Duodenal mucosa (tissue), 2 donors: ENCODE results near the gene FOXG1.
A peak's percentile ranks its signal among the peaks of the same experiment; 100 is the strongest.

ENCODE experiments used
- H3K27ac ChIP-seq: one replicate; pipeline ENCODE4 v1.7.0; 2013; ENCODE audit warnings: low read depth, low read length
- H3K27me3 ChIP-seq, 2 donors: one replicate each; pipeline ENCODE4 v1.7.0; 2013; ENCODE audit warnings: low read length in 2 of 2, control low read depth in 1 of 2; ENCODE audit not compliant: insufficient read depth in 2 of 2, control insufficient read depth in 1 of 2
- H3K36me3 ChIP-seq, 2 donors: one replicate each; pipeline ENCODE4 v1.7.0; 2013; ENCODE audit warnings: low read length in 2 of 2, control low read depth in 1 of 2; ENCODE audit not compliant: insufficient read depth in 2 of 2, control insufficient read depth in 1 of 2
- H3K4me1 ChIP-seq, 2 donors: one replicate each; pipeline ENCODE4 v1.7.0; 2013; ENCODE audit warnings: low read length in 2 of 2, control low read depth in 1 of 2; ENCODE audit not compliant: insufficient read depth in 2 of 2, control insufficient read depth in 1 of 2
- H3K4me3 ChIP-seq, 2 donors: one replicate each; pipeline ENCODE4 v1.7.0; 2013; ENCODE audit warnings: low read length in 2 of 2, low read depth in 1 of 2
- H3K9ac ChIP-seq, 2 donors: one replicate each; pipeline ENCODE4 v1.7.0; 2013; ENCODE audit warnings: low read length in 2 of 2, low read depth in 1 of 2
- H3K9me3 ChIP-seq, 2 donors: one replicate each; pipeline ENCODE4 v1.7.0; 2013; ENCODE audit warnings: low read length in 2 of 2, control low read depth in 1 of 2; ENCODE audit not compliant: control insufficient read depth in 1 of 2

The FOXG1 gene

DNA sequence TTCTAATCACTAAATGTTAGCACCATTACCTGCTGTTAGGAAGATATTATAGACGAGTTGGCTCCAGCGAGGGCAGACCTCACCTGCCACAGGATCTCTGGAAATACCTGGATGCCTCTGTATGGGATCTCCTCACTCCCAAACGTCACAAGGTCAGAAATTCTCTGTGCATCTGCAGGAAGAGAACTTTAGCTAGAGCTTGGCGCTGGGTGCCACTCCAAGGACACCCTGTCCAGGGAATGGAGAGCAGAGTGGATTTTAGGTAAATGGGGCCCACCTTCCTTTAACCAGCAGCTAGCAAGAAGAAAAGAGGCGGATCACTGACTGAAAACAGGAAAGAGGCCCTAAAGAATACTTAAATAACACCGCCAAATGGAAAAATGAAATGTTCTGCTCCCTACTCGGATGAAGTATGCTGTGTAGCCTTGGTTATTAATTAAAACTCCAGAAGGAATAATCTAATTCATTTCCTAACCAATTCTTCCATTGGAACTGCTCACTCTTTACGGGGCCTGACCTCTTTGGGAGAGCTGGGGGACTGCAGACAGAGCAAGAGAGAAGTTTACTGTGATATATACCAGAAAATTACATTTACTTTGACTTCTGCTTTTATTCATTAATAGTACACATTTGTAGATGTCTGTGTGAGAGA is 4.2 kb upstream of the FOXG1 start:
- Histone ChIP-seq H3K36me3 (no peaks in the 10 kb centered on the region), H3K9ac (no peak overlapping the region), H3K27me3 (peaks cover 73 to 80% of the 10 kb centered on the region in 2 donors), H3K9me3 (no peaks in the 10 kb centered on the region), H3K4me3 (no peak overlapping the region), H3K27ac (no peak overlapping the region), H3K4me1 (peaks cover 3 to 8% of the 10 kb centered on the region in 2 donors)

DNA sequence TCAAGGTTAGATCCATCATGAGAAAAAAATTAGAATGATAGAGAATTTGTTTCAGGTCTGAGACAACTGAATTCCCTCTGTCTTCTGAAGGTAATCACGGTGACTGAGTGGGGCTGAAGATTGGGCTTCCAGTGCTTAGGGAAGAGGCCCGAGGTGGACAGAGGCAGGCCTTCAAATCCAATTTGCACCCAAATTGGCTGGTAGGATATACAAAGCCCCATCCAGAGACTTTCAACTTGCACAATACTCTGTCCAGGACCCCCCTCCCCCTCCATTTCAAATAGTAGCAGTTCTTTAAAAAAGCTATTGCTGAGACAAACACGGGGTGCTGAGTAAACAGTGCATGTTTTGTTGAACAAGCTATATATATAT is 3.6 kb upstream of the FOXG1 start:
- peaks cover 3 to 8% of the 10 kb centered on the region in 2 donors for H3K4me1 ChIP-seq
- H3K4me3 ChIP-seq, result no peak overlapping the region
- peaks cover 74 to 77% of the 10 kb centered on the region in 2 donors for H3K27me3 ChIP-seq
- H3K27ac ChIP-seq, result no peak overlapping the region
- H3K9ac ChIP-seq, result no peak overlapping the region
- no peaks in the 10 kb centered on the region for H3K9me3 ChIP-seq
- no peaks in the 10 kb centered on the region for H3K36me3 ChIP-seq

DNA sequence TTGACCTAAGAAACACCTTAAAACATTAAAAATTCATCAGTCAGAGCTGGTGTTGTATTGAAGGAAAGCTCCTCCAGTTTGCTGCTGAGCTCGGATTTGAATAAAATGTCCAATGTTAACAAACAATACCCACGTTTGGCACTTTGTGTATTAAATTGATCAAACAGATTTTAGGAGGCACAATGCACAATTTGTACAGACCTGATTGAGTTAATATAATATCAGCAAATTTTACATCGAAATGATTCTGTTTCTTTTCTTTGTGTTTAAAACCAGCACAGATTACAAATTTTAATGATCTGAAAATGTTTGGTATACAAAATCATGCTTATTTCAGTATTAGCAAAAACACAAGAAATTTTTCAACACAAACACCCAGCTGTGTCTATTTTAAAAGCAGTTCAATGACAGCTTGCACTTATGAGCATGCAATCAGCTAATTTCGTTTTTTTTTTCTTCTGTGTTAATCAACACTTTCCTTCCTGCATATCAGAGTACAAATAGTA is 2.8 kb upstream of the FOXG1 start:
- no peak overlapping the region for H3K9ac ChIP-seq
- H3K4me1 ChIP-seq, result peaks cover 3 to 8% of the 10 kb centered on the region in 2 donors
- no peak overlapping the region for H3K4me3 ChIP-seq
- peaks cover 0 to 3% of the 10 kb centered on the region in 2 donors for H3K9me3 ChIP-seq
- H3K27ac ChIP-seq, result no peak overlapping the region
- no peaks in the 10 kb centered on the region for H3K36me3 ChIP-seq
- peaks cover 74 to 77% of the 10 kb centered on the region in 2 donors for H3K27me3 ChIP-seq

DNA sequence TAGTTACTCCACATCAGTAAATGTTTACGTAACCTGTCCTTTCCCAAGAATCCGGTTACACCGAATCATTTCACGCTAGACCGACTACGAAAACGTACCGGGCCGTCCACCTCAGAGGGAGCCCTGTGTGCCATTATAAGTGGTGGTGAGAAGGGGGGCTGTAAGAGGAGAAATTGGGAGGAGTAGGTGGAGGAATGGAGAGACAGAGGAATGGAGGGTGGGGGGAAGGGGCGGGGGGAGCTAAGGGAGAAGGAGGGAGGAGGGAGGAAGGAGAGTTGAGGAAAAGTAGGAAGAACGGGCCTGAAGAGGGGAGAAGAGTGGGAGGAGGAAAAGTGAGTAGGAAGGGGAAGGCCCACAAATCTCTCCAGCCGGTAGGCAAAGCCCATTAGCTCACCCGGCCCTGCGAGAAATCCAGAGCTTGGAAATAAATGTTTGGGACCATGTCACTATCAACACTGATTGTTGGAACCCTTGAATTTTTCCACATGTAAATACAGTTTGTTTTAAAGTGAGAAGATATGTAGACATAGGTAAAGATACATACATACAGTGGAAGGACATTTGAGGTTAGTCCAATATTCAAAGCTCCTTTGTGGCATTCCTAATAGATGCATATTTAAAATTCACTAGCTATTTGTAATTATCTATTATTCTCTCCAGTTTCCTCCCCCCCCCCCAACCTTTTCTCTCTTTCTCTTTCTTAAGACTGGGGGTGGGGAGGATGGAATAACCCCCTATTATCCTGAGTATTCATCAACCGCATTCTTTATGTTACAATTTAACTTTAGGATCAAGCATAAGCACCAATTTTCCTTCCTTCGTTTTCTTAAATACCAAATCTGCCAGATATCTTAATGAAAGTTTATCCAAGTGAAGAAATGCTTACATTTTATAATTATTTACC is 2.1 kb upstream of the FOXG1 start:
- peaks cover 3 to 8% of the 10 kb centered on the region in 2 donors for H3K4me1 ChIP-seq
- H3K4me3 ChIP-seq, result no peak overlapping the region
- H3K9ac ChIP-seq, result no peak overlapping the region
- H3K36me3 ChIP-seq, result no peaks in the 10 kb centered on the region
- peaks cover 70 to 79% of the 10 kb centered on the region in 2 donors for H3K27me3 ChIP-seq
- H3K27ac ChIP-seq, result no peak overlapping the region
- peaks cover 0 to 3% of the 10 kb centered on the region in 2 donors for H3K9me3 ChIP-seq

DNA sequence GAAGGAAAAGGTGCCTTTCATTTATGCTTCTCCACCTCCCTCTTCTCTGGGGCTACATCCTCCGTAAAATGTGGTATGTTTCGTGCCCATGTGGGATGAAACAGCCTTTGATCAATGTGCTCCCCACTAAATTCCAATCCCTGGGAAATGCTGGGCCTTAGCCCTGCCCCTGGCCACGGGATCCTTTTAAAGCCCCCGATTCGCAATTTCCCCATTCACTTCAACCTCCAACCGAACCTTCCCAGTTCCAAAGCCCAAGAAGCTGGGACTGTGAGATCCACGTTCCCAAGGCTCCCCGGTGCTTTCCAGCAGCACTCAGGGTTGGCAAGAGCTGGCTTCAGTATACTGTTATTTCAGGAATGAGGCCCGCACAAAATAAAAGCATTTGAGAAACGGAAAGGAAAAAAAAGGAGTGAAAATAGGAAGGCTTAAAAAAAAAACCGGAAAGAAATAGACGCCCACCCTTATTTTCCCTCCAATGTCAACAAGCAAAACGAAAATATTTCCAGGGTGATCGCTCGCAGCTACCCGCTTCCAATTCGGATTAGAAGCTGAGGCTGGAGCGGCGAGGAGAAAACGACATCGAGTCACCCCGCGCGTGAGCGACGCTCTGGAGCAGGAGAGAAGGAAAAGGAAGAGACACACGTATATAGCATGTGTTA is 1.3 kb upstream of the FOXG1 start:
- Histone ChIP-seq H3K4me3 (peak overlapping the region in 1 of 2 donors; percentile 50), H3K9me3 (peaks cover 0 to 3% of the 10 kb centered on the region in 2 donors), H3K4me1 (peaks cover 3 to 8% of the 10 kb centered on the region in 2 donors), H3K9ac (no peak overlapping the region), H3K36me3 (no peaks in the 10 kb centered on the region), H3K27ac (no peak overlapping the region), H3K27me3 (peaks cover 62 to 71% of the 10 kb centered on the region in 2 donors)

DNA sequence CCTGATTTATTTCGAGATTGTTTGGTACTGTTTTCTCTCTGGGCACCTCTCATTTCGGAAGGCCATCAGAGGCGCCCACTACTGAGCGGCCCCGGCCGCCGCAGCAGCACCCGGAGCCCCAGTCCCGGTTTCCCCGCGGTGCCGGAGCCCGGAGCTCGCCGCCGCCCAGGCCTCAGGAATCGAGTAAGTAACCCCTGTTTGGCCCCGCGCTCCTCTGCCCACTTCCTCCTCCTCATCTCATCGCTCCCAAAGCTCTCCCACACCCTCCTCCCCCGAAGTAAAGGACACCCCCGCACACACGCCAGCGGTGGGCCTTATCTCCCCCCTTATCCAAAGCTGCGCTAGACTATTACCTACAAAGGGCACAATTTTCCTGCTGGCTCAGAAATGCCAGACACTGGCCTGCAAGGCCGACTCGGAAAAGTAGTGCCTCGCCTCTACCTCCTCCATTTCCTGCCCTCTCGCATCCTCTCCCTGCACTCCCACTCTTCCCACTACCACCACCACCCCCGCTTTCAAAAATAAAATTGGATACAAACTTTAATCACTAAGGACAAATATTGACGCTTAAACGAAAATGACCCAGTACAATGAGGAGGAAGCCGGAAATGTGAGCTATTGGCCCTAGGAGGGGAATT is 637 bp upstream of the FOXG1 start:
- Histone ChIP-seq H3K27ac (no peak overlapping the region), H3K36me3 (no peaks in the 10 kb centered on the region), H3K27me3 (peaks cover 59 to 65% of the 10 kb centered on the region in 2 donors), H3K4me3 (peak overlapping the region in 1 of 2 donors; percentile 50), H3K4me1 (peaks cover 3 to 8% of the 10 kb centered on the region in 2 donors), H3K9ac (no peak overlapping the region), H3K9me3 (peaks cover 0 to 3% of the 10 kb centered on the region in 2 donors)

DNA sequence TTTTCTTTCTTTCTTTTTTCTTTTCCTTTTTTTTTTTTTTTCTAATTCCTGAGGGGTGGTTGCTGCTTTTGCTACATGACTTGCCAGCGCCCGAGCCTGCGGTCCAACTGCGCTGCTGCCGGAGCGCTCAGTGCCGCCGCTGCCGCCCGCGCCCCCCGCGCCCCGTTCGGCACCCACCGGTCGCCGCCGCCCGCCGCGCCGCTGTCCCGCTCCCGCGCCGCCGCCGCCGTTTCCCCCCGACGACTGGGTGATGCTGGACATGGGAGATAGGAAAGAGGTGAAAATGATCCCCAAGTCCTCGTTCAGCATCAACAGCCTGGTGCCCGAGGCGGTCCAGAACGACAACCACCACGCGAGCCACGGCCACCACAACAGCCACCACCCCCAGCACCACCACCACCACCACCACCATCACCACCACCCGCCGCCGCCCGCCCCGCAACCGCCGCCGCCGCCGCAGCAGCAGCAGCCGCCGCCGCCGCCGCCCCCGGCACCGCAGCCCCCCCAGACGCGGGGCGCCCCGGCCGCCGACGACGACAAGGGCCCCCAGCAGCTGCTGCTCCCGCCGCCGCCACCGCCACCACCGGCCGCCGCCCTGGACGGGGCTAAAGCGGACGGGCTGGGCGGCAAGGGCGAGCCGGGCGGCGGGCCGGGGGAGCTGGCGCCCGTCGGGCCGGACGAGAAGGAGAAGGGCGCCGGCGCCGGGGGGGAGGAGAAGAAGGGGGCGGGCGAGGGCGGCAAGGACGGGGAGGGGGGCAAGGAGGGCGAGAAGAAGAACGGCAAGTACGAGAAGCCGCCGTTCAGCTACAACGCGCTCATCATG is 654 bp downstream of the FOXG1 start:
- Histone ChIP-seq H3K4me3 (no peak overlapping the region), H3K9ac (no peak overlapping the region), H3K27ac (no peak overlapping the region), H3K4me1 (peaks cover 3 to 8% of the 10 kb centered on the region in 2 donors), H3K9me3 (peaks cover 0 to 3% of the 10 kb centered on the region in 2 donors), H3K27me3 (peaks cover 46 to 52% of the 10 kb centered on the region in 2 donors), H3K36me3 (no peaks in the 10 kb centered on the region)

DNA sequence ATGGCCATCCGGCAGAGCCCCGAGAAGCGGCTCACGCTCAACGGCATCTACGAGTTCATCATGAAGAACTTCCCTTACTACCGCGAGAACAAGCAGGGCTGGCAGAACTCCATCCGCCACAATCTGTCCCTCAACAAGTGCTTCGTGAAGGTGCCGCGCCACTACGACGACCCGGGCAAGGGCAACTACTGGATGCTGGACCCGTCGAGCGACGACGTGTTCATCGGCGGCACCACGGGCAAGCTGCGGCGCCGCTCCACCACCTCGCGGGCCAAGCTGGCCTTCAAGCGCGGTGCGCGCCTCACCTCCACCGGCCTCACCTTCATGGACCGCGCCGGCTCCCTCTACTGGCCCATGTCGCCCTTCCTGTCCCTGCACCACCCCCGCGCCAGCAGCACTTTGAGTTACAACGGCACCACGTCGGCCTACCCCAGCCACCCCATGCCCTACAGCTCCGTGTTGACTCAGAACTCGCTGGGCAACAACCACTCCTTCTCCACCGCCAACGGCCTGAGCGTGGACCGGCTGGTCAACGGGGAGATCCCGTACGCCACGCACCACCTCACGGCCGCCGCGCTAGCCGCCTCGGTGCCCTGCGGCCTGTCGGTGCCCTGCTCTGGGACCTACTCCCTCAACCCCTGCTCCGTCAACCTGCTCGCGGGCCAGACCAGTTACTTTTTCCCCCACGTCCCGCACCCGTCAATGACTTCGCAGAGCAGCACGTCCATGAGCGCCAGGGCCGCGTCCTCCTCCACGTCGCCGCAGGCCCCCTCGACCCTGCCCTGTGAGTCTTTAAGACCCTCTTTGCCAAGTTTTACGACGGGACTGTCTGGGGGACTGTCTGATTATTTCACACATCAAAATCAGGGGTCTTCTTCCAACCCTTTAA is 1.5 kb downstream of the FOXG1 start:
- Histone ChIP-seq H3K4me1 (peaks cover 3 to 8% of the 10 kb centered on the region in 2 donors), H3K27ac (no peak overlapping the region), H3K27me3 (peaks cover 41 to 52% of the 10 kb centered on the region in 2 donors), H3K36me3 (no peaks in the 10 kb centered on the region), H3K4me3 (no peak overlapping the region), H3K9me3 (peaks cover 0 to 3% of the 10 kb centered on the region in 2 donors), H3K9ac (no peak overlapping the region)
